OCI-LY7 (cell line): ENCODE measurements around the gene SBF2.
"Not testable (repeated sequence)": the region's sequence is repeated elsewhere in the genome, so short reads cannot be mapped to it uniquely, and the experiment has no call there.

Source experiments
- EZH2phosphoT487 ChIP-seq: fragments of 200-600 bp; sonication (generic); IDR thresholded peaks from 2 replicates; pipeline ENCODE4 v1.6.1; 2018; ENCODE audit warnings: low read depth, borderline replicate concordance, mild to moderate bottlenecking, mixed run types, antibody characterized with exemption, low read length, moderate library complexity, mixed read lengths
- TF ChIP-seq, protein P1 (sequence below): fragments of 200-600 bp; sonication (generic); conservative IDR thresholded peaks from 2 replicates; pipeline ENCODE4 v1.5.1; 2014; ENCODE audit warnings: mild to moderate bottlenecking, antibody characterized with exemption, low read length, moderate library complexity, mixed read lengths

DNA sequence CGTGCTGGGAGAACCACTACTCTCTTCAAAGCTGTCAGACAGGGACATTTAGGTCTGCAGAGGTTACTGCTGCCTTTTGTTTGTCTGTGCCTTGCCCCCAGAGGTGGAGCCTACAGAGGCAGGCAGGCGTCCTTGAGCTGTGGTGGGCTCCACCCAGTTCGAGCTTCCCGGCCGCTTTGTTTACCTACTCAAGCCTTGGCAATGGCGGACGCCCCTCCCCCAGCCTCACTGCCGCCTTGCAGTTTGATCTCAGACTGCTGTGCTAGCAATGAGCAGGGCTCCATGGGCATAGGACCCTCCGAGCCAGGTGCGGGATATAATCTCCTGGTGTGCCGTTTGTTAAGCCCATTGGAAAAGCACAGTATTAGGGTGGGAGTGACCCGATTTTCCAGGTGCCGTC, 62.2 kb downstream of the SBF2 start:
- TF ChIP-seq, protein P1, sequence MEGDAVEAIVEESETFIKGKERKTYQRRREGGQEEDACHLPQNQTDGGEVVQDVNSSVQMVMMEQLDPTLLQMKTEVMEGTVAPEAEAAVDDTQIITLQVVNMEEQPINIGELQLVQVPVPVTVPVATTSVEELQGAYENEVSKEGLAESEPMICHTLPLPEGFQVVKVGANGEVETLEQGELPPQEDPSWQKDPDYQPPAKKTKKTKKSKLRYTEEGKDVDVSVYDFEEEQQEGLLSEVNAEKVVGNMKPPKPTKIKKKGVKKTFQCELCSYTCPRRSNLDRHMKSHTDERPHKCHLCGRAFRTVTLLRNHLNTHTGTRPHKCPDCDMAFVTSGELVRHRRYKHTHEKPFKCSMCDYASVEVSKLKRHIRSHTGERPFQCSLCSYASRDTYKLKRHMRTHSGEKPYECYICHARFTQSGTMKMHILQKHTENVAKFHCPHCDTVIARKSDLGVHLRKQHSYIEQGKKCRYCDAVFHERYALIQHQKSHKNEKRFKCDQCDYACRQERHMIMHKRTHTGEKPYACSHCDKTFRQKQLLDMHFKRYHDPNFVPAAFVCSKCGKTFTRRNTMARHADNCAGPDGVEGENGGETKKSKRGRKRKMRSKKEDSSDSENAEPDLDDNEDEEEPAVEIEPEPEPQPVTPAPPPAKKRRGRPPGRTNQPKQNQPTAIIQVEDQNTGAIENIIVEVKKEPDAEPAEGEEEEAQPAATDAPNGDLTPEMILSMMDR = not testable (repeated sequence)
- TF ChIP-seq EZH2phosphoT487 = not testable (repeated sequence)
